ENCODE measurements around the gene JAM2. TPM values are rescaled to one million over a fixed set of nuclear protein-coding genes. Genes with fewer than 3 reads are reported as not detected.

The JAM2 gene
- total RNA-seq, 4 donors from 2014 or later = 24.9 to 59.5 (median 38.2) TPM

- Histone ChIP-seq H3K36me3 (peaks cover 0 to 62% of the 10 kb centered on the region in 2 donors), H3K9me3 (no peaks in the 10 kb centered on the region), H3K4me3 (no peak overlapping the region), H3K4me1 (no peaks in the 10 kb centered on the region), H3K27me3 (no peaks in the 10 kb centered on the region), H3K27ac (no peak overlapping the region)
- no peak for ATAC-seq
- 88 to 100% methylated on average over 1 of the region's 1 CpG for WGBS, 2 donors (ENCODE audit: low coverage in 1 of 2)
- no peak for TF ChIP-seq EP300 (IDR thresholded peaks at IDR 0.05)
- no peak for TF ChIP-seq POLR2AphosphoS5 (IDR thresholded peaks at IDR 0.05)
- no peak for TF ChIP-seq CTCF (IDR thresholded peaks at IDR 0.05)
- TF ChIP-seq POLR2A (IDR thresholded peaks at IDR 0.05) = no peak
Measured at GRCh38 chr21:25752416-25752815, 113.4 kb downstream of the JAM2 start.

GRCh38 chr21:25756190-25756932 is 117.3 kb downstream of the JAM2 start:
- no peaks in the 10 kb centered on the region for H3K27me3 ChIP-seq
- no peak for TF ChIP-seq POLR2A (IDR thresholded peaks at IDR 0.05)
- no peak for TF ChIP-seq EP300 (IDR thresholded peaks at IDR 0.05)
- no peak for TF ChIP-seq CTCF (IDR thresholded peaks at IDR 0.05)
- no peak for TF ChIP-seq POLR2AphosphoS5 (IDR thresholded peaks at IDR 0.05)
- WGBS, 2 donors (ENCODE audit: low coverage in 1 of 2) = 75 to 87% methylated on average over 5 to 6 of the region's 6 CpGs
- H3K4me3 ChIP-seq = no peak overlapping the region
- no peak for ATAC-seq
- H3K27ac ChIP-seq = peak overlapping the region in 1 of 4 donors; percentile 3
- H3K36me3 ChIP-seq = peaks cover 0 to 77% of the 10 kb centered on the region in 2 donors
- H3K9me3 ChIP-seq = no peaks in the 10 kb centered on the region
- H3K4me1 ChIP-seq = no peaks in the 10 kb centered on the region

- H3K36me3 ChIP-seq = peaks cover 0 to 75% of the 10 kb centered on the region in 2 donors
- no peaks in the 10 kb centered on the region for H3K4me1 ChIP-seq
- no peak for ATAC-seq
- no peak for TF ChIP-seq CTCF (IDR thresholded peaks at IDR 0.05)
- no peak for TF ChIP-seq EP300 (IDR thresholded peaks at IDR 0.05)
- no peak for TF ChIP-seq POLR2A (IDR thresholded peaks at IDR 0.05)
- no peak for TF ChIP-seq POLR2AphosphoS5 (IDR thresholded peaks at IDR 0.05)
- H3K27me3 ChIP-seq = no peaks in the 10 kb centered on the region
- no peaks in the 10 kb centered on the region for H3K9me3 ChIP-seq
- no peak overlapping the region for H3K4me3 ChIP-seq
- no peak overlapping the region for H3K27ac ChIP-seq
Measured at GRCh38 chr21:25757531-25757930, 118.5 kb downstream of the JAM2 start.

- no peaks in the 10 kb centered on the region for H3K9me3 ChIP-seq
- WGBS, 2 donors (ENCODE audit: low coverage in 1 of 2) = 82 to 100% methylated on average over 1 of the region's 1 CpG
Measured at GRCh38 chr21:25759573-25759972, 120.5 kb downstream of the JAM2 start.

More at GRCh38 chr21:25759573-25759972, 120.5 kb downstream of the JAM2 start:
- no peaks in the 10 kb centered on the region for H3K4me1 ChIP-seq
- peaks cover 2 to 81% of the 10 kb centered on the region in 2 donors for H3K36me3 ChIP-seq
- TF ChIP-seq POLR2AphosphoS5 (IDR thresholded peaks at IDR 0.05) = no peak
- no peak for TF ChIP-seq POLR2A (IDR thresholded peaks at IDR 0.05)
- TF ChIP-seq EP300 (IDR thresholded peaks at IDR 0.05) = no peak
- TF ChIP-seq CTCF (IDR thresholded peaks at IDR 0.05) = no peak
- no peak overlapping the region for H3K27ac ChIP-seq
- ATAC-seq = no peak
- no peaks in the 10 kb centered on the region for H3K27me3 ChIP-seq
- H3K4me3 ChIP-seq = no peak overlapping the region

Data from gastroesophageal sphincter (tissue), 4 donors.